Progenitor cell of endocrine pancreas (in vitro differentiated cells): ENCODE data around the gene HPD. TPM values are rescaled to one million over a fixed set of nuclear protein-coding genes. Genes with fewer than 3 reads are reported as not detected.

Experiments used
- DNase-seq: peaks from one replicate; pipeline ENCODE4 v3.0.0; 2021; ENCODE audit warnings: low spot score; ENCODE audit not compliant: unreplicated experiment
- H3K27ac Mint-ChIP-seq: 2 replicates; pipeline ENCODE4 v1.8.0; 2021; ENCODE audit warnings: mild to moderate bottlenecking, moderate library complexity, mixed read lengths
- H3K27me3 Mint-ChIP-seq: 2 replicates; pipeline ENCODE4 v1.8.0; 2021; ENCODE audit warnings: mixed read lengths
- H3K36me3 Mint-ChIP-seq: 2 replicates; pipeline ENCODE4 v1.8.0; 2022; ENCODE audit warnings: mixed read lengths; ENCODE audit not compliant: insufficient read depth
- H3K4me1 Mint-ChIP-seq: 2 replicates; pipeline ENCODE4 v1.8.0; 2021; ENCODE audit warnings: low read depth, mixed read lengths
- H3K4me3 Mint-ChIP-seq: 2 replicates; pipeline ENCODE4 v1.8.0; 2021; ENCODE audit warnings: low read depth, mild to moderate bottlenecking, moderate library complexity, mixed read lengths
- H3K9me3 Mint-ChIP-seq: 2 replicates; pipeline ENCODE4 v1.8.0; 2021; ENCODE audit warnings: low read depth, mixed read lengths
- total RNA-seq: library from RNA; stranded (reverse); gene quantifications from 2 replicates; pipeline ENCODE4 v1.2.1, GENCODE V29; 2021
- TF ChIP-seq, protein P1 (sequence below): fragments of 200-600 bp; sonication (generic); IDR thresholded peaks from one replicate; pipeline ENCODE4 v1.5.0; 2021; ENCODE audit warnings: antibody characterized with exemption, mild to moderate bottlenecking; ENCODE audit not compliant: unreplicated experiment

The HPD gene
- total RNA-seq, 1 donor from 2014 or later = not detected

DNA sequence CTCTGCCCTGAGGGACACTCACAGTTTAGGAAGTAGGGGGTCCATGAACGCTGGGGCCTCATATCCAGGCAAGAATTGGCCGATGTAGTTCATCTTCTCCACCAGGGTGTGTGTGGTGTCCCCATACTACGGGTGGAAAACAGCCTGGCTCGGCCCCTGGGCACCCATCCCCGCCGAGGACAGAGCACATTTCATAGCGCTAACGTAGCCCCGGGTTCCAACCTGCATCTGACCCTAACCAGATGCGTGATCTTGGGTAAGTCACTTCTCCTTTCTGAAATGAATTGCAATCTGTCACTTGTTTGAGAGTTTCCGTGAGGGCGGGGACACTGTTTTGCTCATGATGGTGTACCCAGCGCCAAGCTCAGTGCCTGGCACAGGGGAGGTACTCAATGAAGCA is 9.0 kb downstream of the HPD start:
- no peaks in the 10 kb centered on the region for H3K36me3 Mint-ChIP-seq
- no peaks in the 10 kb centered on the region for H3K4me1 Mint-ChIP-seq
- TF ChIP-seq, protein P1, sequence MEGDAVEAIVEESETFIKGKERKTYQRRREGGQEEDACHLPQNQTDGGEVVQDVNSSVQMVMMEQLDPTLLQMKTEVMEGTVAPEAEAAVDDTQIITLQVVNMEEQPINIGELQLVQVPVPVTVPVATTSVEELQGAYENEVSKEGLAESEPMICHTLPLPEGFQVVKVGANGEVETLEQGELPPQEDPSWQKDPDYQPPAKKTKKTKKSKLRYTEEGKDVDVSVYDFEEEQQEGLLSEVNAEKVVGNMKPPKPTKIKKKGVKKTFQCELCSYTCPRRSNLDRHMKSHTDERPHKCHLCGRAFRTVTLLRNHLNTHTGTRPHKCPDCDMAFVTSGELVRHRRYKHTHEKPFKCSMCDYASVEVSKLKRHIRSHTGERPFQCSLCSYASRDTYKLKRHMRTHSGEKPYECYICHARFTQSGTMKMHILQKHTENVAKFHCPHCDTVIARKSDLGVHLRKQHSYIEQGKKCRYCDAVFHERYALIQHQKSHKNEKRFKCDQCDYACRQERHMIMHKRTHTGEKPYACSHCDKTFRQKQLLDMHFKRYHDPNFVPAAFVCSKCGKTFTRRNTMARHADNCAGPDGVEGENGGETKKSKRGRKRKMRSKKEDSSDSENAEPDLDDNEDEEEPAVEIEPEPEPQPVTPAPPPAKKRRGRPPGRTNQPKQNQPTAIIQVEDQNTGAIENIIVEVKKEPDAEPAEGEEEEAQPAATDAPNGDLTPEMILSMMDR = no peak
- no peak overlapping the region for H3K4me3 Mint-ChIP-seq
- no peaks in the 10 kb centered on the region for H3K9me3 Mint-ChIP-seq
- no peaks in the 10 kb centered on the region for H3K27me3 Mint-ChIP-seq
- no peak overlapping the region for H3K27ac Mint-ChIP-seq
- no peak for DNase-seq

DNA sequence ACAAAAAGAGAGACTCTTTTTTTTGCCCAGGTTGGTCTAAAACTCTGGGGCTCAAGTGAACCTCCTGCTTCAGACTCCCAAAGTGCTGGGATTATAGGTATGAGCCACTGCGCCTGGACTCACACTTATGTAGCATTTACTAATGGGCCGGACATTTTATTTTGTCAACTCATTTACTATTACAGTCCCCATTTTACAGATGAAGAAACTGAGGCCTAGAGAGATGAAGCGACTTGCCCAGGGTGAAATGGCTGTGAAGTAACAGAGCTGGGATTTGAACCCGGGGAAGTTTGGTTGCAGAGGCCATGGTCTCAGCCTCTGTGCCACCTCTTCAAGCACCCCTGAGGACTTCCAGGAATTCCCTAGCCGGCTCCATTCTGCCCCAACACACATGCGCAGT is 9.4 kb downstream of the HPD start:
- no peaks in the 10 kb centered on the region for H3K9me3 Mint-ChIP-seq
- H3K4me3 Mint-ChIP-seq = no peak overlapping the region
- no peak for DNase-seq
- no peaks in the 10 kb centered on the region for H3K27me3 Mint-ChIP-seq
- no peaks in the 10 kb centered on the region for H3K4me1 Mint-ChIP-seq
- H3K36me3 Mint-ChIP-seq = no peaks in the 10 kb centered on the region
- TF ChIP-seq, protein P1 = no peak
- no peak overlapping the region for H3K27ac Mint-ChIP-seq

DNA sequence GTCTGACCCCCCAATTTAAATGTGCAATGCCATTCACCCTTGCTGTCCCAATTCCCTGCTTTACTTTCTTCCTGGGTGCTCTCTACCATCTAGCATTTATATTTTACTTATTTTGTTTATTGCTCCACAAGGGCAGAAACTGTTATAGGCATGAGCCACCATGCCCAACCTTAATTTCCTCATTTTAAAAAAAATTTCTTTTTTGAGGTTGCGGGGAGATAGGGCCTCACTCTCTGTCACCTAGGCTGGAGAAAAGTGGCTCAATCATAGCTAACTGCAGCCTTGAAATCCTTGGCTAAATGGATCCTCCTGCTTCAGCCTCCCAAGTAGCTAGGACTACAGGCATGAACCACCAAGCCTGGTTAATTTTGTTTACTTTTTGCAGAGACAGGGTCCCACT is 13.0 kb downstream of the HPD start:
- H3K36me3 Mint-ChIP-seq = no peaks in the 10 kb centered on the region
- peaks cover 9% of the 10 kb centered on the region for H3K4me1 Mint-ChIP-seq
- no peaks in the 10 kb centered on the region for H3K9me3 Mint-ChIP-seq
- H3K4me3 Mint-ChIP-seq = no peak overlapping the region
- H3K27me3 Mint-ChIP-seq = peaks cover 5% of the 10 kb centered on the region
- H3K27ac Mint-ChIP-seq = no peak overlapping the region
- TF ChIP-seq, protein P1 = no peak
- no peak for DNase-seq

DNA sequence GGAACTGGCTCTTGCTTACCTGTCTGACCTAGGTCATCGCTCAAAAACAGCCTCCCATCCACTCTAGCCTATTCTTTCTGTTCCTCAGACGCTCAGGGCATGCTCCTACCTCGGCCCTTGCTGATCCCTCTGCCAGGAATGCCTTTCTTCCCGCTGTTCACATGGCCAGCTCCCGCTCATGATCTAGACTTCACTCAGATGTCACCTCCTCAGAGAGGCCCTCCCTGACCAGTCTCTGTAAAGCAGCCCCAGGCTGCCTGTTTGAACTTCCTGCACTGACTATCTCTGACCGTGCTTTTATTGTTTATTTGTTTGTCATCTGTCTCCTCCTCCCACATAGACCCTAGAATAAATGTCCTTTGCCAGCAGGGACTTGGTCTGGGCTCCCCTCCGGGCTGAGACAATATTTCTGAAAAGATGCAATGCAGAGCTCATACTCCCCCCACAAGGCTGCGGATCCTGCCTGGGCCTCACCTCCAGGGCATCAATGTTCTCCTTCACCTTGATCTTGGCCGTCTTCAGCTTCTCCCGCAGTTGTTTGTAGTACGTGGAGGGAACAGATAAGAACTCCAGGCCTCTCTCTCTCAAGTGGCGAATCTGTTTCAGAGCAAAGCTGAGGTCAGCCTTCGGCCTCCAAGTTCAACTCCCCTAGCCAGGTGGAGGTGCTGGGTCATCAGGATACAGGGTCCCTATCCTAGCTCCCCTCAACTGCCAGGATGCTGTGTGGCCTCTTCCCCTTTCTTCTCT is 15.2 kb downstream of the HPD start:
- H3K4me1 Mint-ChIP-seq = peaks cover 13% of the 10 kb centered on the region
- H3K36me3 Mint-ChIP-seq = no peaks in the 10 kb centered on the region
- no peaks in the 10 kb centered on the region for H3K9me3 Mint-ChIP-seq
- TF ChIP-seq, protein P1 = no peak
- peaks cover 15% of the 10 kb centered on the region for H3K27me3 Mint-ChIP-seq
- no peak overlapping the region for H3K4me3 Mint-ChIP-seq
- no peak for DNase-seq
- peak overlapping the region; percentile 43 for H3K27ac Mint-ChIP-seq

DNA sequence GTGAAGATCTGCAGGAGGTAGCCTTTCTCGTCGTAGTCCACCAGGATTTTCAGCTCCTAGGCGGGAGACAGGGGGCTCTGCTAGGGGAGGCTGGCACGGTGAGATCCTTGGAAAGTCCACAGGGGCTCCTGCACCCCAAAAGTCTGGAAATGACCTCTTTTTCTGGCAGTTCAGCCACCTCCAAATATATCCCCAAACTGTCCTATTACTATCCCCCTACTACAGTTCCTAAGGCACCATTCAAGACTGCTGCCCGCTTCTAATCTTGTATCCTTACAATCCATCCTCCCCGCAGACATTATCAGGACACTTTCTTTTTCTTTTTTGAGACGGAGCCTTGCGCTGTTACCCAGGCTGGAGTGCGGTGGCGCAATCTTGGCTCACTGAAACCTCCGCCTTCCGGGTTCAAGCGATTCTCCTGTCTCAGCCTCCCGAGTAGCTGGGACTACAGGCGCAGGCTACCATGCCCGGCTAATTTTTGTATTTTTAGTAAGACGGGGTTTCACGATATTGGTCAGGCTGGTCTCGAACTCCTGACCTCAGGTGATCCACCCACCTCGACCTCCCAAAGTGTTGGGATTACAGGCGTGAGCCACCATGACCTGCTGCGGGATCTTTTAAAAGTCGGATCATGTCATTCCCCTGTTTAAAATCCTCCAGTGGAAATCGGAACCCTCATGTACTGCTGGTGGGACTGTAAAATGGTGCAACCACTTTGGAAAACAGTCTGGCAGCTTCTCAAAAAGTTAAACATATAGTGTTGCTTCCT is 18.5 kb downstream of the HPD start:
- Mint-ChIP-seq H3K27ac (peak overlapping the region; percentile 90), H3K4me3 (peak overlapping the region; percentile 91), H3K9me3 (no peaks in the 10 kb centered on the region), H3K27me3 (peaks cover 29% of the 10 kb centered on the region), H3K4me1 (peaks cover 13% of the 10 kb centered on the region), H3K36me3 (no peaks in the 10 kb centered on the region)
- TF ChIP-seq, protein P1 = no peak
- DNase-seq = no peak
